LHCN-M2 (cell line): ENCODE data around the gene KCNQ2. TPM values are rescaled to one million over a fixed set of nuclear protein-coding genes. Genes with fewer than 3 reads are reported as not detected.

Source experiments
- DNase-seq: peaks from one replicate; pipeline ENCODE4 v3.0.0-alpha.2; 2012; ENCODE audit warnings: low read depth
- total RNA-seq: library from RNA; depleted of rRNA; stranded (reverse); fragments of >200 nt; gene quantifications from 2 replicates; pipeline ENCODE4 v1.2.3, GENCODE V29; 2014

The KCNQ2 gene
- total RNA-seq, 1 experiment from 2014 or later: not detected

DNA sequence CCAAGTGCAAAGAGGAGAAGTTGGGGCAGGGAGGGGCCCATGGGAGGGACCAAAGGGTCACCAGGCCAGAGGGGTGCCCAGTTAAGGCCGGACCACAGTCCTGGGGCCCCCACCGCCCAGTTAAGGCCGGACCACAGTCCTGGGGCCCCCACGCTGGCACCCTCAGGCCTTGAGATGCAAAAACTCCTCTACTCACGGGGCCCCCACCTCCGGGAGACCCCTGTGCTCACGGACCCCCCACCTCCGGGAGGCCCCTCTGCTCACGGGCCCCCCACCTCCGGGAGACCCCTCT lies 16.9 kb downstream of the KCNQ2 start:
- DNase-seq: no peak

DNA sequence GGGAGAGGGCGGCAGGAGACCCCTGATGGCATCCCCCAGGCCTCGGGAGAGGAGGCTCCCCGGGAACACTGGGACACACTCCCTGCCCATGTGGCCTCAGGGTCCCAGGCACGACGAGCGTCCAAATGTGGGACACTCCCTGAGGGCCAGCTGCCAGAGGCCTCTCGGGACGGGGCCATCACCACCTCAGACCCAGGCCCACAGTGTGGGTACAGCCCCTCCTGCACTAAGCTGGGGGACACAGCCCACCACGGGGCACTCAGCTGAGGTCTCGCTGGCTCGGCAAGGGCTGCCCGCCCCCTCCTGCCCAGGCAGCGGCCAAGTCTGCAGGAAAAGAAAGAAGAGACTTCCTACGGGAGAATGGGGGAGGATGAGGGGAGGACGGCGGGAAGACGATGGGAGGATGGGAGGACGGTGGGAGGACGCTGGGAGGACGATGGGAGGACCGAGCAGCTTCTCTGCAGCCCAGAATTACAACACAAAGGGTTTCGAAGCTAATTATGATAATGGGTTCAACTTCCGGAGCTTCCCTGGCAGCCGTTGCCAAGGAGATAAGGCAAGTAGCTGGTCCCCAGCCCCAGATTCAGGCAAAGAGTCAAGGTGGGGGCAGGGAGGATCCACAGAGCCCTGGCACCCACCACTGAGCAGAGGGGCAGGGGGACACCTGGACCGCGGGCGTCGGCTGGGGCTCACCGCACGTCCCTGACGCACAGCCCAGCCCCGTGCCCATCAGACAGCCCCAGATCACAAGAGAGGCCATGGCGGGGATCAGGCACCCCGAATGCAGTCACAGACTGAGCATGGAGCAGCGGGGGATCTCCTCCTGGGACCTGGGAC lies 17.5 kb downstream of the KCNQ2 start:
- DNase-seq: no peak

DNA sequence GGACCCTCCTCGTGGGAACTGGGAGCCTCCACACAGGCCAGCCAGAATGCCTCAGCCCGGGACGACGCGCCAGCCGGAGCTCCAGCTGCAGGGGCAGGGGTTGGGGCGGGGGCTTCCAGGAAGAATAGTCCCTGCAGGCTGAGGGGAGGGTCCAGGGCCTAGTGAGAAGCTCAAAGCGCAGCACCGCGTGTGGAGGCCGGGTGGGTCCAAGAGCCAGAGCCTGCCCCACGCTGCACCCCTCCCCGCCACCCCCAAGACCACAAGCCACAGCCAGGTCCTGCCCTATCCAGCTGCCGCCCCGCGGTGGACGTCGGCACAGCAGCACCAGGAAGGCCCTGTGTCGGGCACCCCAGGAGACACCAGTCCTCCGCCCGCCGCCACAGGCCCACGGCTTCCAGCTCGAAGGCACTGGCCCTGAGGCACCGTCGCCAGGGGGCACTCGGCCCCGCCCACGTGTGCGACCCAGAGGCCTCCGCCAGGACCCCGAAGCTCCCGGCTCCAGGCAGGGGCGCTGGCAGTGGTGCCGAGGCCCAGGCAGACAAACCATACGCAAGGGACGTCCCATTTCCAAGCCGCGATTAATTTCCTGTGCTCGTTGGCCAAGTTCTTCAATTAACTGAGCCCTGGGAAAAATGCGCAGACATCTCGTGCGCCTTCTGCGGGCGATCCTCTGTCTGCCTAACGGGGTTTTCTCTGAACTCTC lies 19.5 kb downstream of the KCNQ2 start:
- DNase-seq: no peak

DNA sequence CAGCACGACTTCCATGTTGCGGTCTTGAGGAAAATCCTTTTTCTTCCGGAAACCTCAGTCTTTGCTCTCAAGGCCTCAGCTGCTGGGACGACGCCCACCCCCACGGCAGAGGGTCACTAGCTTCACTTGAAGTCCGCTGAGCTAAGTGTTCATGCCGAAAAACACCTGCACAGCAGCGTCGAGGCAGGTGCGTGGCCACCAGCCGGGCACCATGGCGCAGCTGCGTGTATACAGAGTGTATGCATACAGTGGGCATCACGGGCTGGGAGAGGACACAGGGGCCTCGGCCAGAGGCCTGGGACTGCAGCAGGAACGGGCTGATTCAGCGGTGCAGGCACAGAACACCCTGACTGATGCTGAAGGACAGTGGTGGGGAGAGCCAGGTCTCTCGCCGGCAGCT lies 20.1 kb downstream of the KCNQ2 start:
- DNase-seq: no peak

DNA sequence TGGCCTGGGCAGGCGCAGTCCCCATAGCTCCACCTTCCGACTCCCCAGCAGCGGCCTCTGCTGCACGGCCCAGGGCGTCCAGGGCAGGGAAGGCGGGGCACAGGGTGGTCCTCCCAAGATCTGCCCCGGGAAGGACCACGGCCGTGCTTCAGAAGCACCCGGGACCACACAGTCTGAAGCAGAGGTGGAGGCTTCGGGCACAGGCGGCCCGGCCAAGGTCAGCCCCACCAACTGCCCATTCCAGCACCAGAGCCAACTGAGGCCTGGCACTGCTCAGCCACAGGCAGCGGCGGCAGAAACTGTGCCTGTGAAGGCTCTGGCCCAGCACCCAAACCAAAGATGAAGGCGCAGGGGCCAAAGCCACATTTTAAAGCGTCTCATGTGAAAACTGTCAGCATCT lies 20.6 kb downstream of the KCNQ2 start:
- no peak for DNase-seq

DNA sequence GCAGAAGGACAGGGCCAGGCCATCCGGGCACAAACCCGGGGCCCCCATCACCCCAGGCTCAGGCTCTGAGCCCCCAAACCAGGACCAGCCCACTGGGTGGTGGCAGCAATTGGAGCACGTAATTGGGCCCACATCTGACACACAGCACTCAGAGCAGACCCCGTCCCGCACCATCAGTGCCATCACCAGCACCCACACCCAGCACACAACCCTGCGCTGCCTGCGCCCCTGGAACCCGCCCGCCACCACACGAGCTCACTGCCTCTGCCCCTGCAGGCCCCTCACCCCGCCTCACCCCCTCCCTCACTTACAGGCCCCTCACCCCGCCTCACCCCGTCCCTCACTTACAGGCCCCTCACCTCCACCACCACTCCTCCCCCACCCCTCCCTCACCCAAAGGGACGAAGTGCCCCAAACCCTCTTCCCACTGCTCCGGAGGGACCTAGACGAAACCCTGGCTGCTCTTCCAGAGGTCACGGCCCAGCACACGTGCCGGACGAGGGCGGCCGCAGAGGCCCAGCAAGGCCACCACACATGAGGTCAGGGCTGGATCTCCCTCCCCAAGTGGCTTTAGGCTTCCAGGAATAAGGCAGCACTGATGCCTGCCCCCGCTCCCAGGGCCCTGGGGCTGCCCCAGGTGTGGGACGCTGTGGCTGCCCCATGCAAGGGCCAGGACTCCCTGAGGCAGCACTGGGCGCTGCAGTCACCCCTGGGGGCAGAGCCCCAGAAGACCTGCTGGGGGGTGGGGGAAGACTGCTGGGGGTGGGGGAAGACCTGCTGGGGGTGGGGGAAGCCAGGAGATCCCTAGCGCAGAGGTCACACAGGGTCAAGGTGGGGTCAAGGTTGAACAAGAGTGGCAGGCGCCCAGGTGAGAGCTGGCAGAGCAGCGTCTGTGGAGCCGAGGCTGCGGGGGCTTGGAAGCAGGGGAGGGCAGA lies 22.4 kb downstream of the KCNQ2 start:
- no peak for DNase-seq

DNA sequence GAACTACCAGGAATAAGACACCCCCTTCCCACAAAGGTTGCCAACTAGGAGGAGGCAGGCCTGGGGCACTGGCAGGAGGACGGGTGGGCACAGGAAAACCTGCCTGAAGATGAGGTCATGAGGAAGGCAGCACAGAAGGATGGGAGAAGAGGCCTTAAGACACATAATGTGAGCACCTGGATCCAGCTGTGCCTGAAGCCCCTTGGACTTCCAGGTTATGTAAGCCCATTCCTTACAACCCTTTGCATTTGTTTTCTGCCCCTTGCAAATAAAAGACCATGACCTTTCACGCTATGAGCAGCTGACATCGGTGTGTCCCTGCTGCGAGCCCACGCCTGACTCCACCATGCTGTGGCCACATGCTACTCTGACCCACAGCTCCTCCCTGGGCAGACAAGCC lies 23.4 kb downstream of the KCNQ2 start:
- no peak for DNase-seq

DNA sequence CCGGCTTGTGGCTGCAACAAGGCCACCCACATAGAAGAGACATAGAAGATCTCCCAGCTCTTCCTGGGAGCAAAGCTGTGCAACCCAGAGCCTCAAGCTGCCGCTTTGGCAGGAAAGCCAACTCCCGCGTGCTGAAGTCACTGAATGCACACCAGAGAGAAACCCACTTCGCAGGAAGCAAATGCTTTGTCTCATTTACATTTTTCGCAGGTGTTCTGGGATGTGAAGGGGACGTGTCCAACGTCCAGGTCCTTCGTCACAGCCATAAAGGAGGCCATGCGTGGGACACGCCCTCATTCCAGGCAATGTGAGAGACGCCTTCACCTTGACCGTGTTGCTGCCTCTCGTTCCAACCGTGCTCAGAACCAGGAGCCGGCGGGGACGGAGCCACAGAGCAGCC lies 24.4 kb downstream of the KCNQ2 start:
- no peak for DNase-seq

DNA sequence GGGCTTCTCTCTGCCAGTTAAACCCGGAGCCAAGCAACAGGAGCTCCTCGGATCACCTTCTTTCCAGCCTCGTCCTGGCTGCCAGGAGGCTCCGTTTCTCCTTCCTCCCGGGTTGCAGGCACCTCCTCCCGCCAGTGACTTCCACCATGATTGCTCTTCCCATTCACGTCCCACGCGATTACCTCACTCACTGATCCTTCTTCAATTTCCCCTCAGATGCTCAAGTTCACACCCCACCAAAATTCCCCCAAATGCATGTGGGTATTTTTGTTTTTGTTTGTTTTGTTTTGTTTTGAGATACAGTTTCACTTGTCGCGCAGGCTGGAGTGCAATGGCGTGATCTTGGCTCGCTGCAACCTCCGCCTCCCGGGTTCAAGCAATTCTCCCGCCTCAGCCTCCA lies 25.1 kb downstream of the KCNQ2 start:
- no peak for DNase-seq

DNA sequence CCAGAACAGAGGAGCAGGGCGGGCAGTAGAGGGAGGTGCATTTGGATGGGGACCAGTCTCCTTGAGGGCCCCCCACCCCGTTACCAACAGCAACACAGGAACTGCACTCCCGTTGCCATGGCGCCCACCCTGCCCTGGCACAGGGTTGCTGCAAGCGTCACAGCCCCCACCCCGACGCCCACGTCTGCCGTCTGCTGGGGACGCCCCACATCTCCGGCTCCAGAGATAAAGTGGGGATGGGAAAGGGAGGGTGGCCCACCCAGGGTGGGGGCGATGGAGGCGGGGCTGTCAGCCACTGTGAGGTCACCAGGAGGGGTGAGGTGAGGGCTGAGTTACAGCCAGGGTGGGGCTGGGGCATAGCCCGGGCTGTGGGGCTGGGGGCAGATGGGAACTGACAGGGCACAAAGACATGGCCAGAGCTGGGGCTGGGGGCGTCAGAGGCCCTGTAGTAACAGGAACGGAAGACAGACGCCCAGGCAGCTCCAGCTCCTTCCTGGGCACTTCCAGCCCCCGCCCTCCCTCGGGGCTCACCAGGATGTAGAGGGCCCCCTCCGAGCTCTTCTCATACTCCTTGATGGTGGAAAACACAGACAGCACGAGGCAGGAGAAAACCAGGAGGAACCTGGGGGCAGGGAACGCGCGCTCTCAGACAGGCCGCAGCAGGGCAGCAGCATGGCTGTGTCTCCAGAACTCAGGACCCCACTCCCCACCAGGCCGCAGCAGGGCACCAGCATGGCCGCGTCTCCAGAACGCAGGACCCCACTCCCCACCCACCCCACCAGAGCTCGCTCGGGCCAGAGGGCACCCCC lies 26.0 kb downstream of the KCNQ2 start:
- DNase-seq: no peak

DNA sequence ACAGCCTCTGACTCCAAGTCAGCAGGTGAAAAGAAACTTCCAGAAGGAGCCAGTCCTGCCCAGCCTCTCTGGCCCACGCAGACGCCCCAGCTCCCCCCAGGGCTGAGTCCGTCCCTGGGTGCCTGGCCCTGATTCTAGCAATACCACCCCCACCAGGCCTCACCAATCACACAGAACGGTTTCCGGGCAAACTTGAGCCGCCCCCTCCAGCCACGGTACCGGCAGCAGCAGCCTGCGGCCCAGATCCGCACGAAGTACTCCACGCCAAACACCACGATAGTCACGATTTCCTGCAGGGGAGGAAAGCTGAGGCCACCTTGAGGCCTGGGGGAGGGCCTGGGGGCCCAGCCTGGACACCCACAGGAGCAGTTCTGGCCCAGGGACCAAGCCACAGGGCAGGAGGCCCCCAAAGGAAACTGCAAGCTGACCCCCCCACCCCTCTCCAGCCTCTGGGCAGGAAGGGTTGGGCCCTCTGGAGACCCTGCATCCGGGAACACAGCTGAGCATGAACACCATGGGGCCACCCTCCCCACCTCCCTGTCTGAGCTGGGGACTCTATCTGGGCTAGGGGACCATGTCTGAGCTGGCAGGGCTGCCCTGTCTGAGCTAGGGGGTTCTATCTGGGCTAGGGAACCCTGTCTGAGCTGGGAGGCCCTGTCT lies 27.2 kb downstream of the KCNQ2 start:
- DNase-seq: no peak

DNA sequence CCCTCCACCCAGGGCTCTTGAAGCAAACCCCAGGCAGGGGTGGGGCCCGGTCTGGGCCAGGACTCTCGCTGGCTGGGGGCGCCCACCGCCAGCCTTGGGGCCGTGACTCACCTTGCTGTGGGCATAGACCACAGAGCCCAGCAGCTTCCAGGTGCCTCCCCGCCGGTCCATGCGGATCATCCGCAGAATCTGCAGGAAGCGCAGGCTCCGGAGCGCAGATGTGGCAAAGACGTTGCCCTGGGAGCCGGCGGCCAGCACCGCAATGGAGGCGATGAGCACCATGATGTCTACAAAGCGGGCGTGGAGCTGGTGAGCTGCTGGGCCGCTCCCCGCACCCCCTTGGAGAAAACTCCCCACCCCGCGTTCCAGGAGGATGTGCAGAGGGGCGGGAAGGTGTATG lies 27.9 kb downstream of the KCNQ2 start:
- no peak for DNase-seq

DNA sequence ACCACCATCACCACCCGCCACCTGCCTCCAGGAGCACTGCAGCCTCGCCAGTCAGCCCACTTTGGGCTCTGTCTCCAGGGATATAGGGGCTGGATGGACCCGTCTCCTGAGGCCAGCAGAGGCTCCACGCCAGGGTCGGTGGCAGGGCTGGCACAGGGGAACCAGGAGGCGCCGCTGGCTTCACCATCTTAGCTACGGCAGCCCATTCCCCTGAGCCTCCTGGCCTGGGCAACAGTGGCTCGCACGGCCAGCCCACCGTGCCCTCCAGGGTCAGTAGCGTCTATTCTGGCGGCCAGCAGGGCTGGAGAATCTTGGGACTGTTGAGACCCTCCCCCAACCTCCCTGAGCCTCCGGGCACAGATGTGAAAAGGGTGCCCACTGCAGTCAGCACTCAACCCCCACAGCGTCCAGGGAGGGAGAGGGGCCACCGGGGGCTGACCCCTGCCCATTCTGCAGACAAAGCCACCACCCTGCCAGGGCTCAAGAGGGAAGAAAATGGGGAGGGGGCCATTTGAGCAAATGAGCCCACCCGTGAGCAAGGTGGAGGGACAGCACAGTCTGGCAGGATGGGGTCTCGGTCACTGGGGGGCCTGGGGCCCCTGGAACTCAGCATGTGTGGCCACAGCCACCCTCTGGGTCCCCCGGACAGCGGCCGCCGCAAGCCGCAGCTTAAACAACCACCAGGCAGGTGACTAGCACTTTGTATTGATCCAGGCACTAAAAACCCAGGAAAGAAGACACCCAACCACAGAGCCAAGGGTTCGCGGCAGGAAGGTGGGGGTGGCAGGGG lies 28.7 kb downstream of the KCNQ2 start:
- no peak for DNase-seq

DNA sequence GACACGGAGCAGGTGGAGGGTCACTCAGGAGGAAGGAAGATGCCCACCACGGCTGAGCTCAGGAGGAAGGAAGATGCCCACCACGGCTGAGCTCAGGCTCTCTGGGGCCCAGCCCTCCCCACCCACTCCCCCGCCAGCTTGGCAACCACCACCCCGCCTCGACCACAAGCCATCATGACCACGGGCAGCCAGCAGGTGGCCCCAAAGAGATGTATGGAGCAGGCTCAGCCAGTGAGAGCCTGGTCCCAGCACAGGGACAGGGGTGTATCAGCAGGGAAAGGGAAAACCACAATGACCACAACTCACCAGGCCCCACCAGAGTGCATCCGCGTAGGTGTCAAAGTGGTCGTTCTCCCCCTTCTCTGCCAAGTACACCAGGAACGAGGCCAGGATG lies 30.4 kb downstream of the KCNQ2 start:
- DNase-seq: no peak

DNA sequence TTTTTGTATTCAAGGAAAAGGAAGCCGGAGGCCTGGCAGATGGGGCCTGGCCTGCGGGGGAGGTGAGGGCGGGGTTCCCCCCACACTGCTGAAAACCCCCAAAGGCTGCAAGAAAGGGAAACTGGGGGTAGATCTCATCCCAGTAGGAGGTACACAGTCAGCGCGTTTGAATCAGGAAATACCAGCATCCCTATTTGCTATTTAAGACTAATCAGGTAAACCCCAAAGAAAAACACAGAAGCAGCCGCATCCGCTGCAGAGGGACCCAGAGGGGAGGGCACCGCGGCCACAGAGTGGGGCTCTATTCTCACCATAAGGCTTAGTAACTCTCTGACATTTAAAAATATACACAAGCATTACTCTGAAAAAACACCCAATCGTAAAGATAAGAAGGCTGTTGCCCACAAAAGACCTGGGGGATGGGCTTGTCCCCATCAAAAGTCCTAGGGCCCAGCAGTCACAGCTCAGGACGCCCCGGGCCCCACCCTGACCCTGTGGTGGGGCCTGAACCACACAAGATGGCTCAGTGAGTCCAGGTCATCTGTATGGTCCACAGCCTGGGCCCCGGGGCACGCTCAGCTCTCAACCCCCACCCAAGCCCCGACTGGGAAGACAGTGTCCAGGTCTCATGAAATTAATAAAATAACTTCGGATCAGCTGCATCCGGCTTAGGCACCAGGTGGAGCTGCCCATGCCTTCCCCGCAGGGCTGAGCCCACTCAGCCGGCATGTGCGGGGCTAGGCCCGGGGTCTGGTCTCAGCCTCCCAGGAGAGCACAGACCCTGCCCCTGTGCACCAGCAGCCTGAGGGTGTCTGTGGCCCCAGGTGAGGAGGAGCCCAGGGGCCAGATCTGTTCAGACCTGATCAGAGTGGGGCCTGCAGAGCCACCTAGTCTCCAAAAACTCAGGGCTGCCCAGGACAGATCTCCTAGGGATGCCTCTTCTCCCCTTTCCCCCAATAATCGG lies 31.0 kb downstream of the KCNQ2 start:
- no peak for DNase-seq

DNA sequence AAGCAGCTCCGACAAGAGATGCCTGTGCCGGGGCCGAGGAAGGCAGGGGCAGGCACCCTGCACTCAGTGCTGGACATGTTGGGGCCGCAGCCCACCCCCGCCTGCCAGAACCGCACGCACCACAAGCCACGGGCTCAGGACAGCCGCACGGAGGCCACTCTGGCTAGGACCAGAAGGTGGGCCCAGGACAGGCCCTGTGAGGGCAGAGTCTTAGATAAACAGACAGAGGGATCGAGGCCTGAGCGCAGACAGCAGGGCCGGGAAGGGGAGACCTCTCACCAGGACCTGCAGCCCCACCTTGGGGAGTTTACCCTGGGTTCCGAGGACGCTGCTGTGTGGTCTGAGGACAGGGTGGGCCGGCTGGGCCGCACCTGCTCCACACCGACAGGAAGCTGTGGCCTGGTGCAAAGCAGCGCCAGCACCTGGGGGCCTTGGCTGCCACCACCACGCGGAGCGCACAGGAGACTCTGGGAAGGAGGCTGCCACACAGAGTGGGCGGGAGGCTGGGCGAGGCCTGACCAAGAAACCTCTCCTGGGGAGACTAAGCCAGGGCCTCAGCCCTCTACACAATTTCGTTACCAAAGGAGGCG lies 32.0 kb downstream of the KCNQ2 start:
- no peak for DNase-seq

DNA sequence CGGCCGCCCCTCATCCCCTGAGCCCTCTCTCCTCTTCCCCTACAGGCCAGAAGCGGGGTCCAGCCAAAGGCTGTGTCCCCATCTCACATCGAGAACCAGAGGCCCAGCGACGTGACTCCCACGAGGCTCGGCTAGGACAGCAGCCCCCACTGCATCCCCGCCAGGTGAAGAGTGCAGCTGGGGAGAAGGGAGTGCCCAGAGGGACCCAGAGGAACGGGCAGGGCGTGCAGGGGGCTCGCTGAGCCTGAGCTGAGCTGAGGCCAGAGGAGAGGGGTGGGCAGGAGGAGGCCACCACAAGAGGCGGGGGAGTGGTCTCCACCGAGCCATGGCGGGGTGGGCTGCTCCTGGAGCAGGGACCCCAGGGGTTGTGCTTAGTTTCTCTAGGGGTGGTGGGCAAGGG lies 32.6 kb downstream of the KCNQ2 start:
- no peak for DNase-seq

DNA sequence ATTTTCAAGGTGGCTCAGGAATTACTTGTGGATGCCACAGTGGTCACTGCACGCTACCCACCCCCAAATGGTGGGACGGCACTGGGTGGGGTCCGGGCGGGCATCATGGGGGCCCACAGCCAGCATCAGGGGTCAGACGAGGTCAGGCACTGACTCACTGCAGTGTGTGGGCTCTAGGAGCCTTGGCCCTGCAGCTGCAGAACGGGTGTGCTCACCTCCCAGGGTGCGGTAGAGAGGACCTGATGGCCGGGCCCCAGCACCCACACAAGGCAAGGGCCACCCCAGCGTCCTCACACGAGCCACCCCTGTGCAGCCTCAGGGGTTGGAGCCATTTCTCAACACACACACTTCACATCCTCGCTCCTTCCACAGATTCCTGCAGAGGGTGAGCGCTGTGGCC lies 34.3 kb downstream of the KCNQ2 start:
- no peak for DNase-seq

DNA sequence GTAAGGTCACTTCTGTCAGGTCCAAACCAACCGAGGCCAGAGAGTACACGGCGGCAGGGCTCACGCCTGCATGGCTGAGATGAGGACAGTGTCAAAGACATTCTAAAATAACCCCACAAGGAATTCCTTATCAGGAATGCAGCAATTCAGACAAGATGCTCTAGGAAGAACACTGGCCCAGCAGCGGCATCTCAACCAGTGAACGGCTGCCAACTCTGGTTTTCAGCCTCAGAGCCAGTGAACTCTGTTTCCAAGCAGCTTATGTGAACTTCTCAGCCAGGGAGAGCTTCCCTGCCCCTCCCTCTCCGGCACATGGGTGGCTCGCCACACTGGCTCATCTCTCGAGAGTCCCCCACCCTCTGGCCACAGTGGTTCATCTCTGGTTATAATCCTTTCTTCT lies 36.9 kb downstream of the KCNQ2 start:
- no peak for DNase-seq
